Naive B cell (primary cell): ENCODE data around the gene DNAAF8. TPM values are rescaled to one million over a fixed set of nuclear protein-coding genes. Genes with fewer than 3 reads are reported as not detected.
A peak's percentile ranks its signal among the peaks of the same experiment; 100 is the strongest.
"Not testable (repeated sequence)": the region's sequence is repeated elsewhere in the genome, so short reads cannot be mapped to it uniquely, and the experiment has no call there.

Source experiments
- ATAC-seq, 2 donors: fragments of 150-1000 bp; cut with Tn5 transposase; 2 replicates each; pipeline ENCODE4 v1.10.0; 2021; ENCODE audit warnings: low read depth in 2 of 2, mild to moderate bottlenecking in 2 of 2, moderate library complexity in 2 of 2
- DNase-seq: peaks from one replicate; pipeline ENCODE4 v3.0.0; 2022
- H3K27ac Mint-ChIP-seq, 6 donors: one replicate each; pipeline ENCODE4 v1.8.0; 2020 to 2022; ENCODE audit warnings: mild to moderate bottlenecking in 6 of 6, mixed read lengths in 6 of 6, moderate library complexity in 5 of 6, inconsistent platforms in 2 of 6
- H3K27me3 Mint-ChIP-seq, 3 donors: one replicate each; pipeline ENCODE4 v1.8.0; 2021 to 2022; ENCODE audit warnings: mixed read lengths in 3 of 3, mild to moderate bottlenecking in 1 of 3
- H3K36me3 Mint-ChIP-seq, 2 donors: one replicate each; pipeline ENCODE4 v1.8.0; 2020 to 2022; ENCODE audit warnings: mixed read lengths in 2 of 2, inconsistent platforms in 1 of 2, mild to moderate bottlenecking in 1 of 2
- H3K4me1 Mint-ChIP-seq, 3 donors: one replicate each; pipeline ENCODE4 v1.8.0; 2020 to 2022; ENCODE audit warnings: mixed read lengths in 3 of 3, inconsistent platforms in 1 of 3, mild to moderate bottlenecking in 1 of 3, moderate library complexity in 1 of 3
- H3K4me3 Mint-ChIP-seq, 8 donors: one replicate each; pipeline ENCODE4 v1.8.0; 2020 to 2022; ENCODE audit warnings: mild to moderate bottlenecking in 8 of 8, mixed read lengths in 8 of 8, moderate library complexity in 8 of 8, inconsistent platforms in 2 of 8
- H3K9me3 Mint-ChIP-seq, 7 donors: one replicate each; pipeline ENCODE4 v1.8.0; 2020 to 2022; ENCODE audit warnings: mixed read lengths in 7 of 7, mild to moderate bottlenecking in 5 of 7, inconsistent platforms in 2 of 7, moderate library complexity in 1 of 7
- polyA plus RNA-seq, 6 donors: library from polyadenylated mRNA; unstranded; fragments of 300-500 nt; fragmentation: Illumina TruSeq; gene quantifications; one replicate each; pipeline ENCODE4 v1.2.3, GENCODE V29; 2021; ENCODE audit warnings: low read depth in 6 of 6

DNAAF8 gene
- polyA plus RNA-seq, 6 donors from 2014 or later: 0.30 to 0.84 (median 0.35) TPM; not detected in 2

DNA sequence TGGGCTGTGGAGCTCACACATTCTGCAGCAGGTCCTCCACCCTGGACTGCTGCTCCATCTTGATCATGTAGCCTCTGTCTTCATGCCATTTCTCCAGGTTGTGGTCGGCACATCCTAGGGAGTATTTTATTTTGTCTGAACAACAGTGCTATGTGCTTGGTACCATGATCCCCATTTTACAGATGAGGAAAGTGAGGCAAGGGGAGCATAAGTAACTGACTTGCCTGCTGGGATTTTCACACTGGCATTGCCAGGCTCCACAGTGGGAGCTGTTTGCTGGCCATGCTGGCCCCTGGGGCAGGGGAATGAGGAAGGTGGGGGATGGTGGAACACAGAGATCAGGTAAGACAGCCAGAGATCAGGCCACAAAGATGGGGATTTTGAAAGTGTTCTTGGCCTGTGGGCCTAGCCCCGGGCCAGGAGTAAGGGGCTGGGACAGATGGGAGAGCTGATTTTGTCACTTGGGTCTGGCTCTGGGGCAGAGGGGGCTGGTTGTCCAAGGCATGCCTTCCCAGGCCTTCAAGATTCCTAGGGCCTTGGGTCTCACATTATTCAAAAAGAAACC, 41.9 kb downstream of the DNAAF8 start:
- Mint-ChIP-seq H3K9me3 (no peaks in the 10 kb centered on the region), H3K27me3 (no peaks in the 10 kb centered on the region), H3K36me3 (no peaks in the 10 kb centered on the region), H3K4me1 (no peaks in the 10 kb centered on the region), H3K4me3 (no peak overlapping the region), H3K27ac (peak overlapping the region in 1 of 6 donors; percentile 51)
- ATAC-seq (no peak), DNase-seq (no peak)

- H3K9me3 Mint-ChIP-seq: no peaks in the 10 kb centered on the region
- no peaks in the 10 kb centered on the region for H3K36me3 Mint-ChIP-seq
- ATAC-seq (no peak), DNase-seq (no peak)
- no peak overlapping the region for H3K27ac Mint-ChIP-seq
- H3K4me1 Mint-ChIP-seq: no peaks in the 10 kb centered on the region
- H3K27me3 Mint-ChIP-seq: no peaks in the 10 kb centered on the region
- no peak overlapping the region for H3K4me3 Mint-ChIP-seq
Observed at GRCh38 chr16:4777339-4778049, 43.2 kb downstream of the DNAAF8 start.

DNA sequence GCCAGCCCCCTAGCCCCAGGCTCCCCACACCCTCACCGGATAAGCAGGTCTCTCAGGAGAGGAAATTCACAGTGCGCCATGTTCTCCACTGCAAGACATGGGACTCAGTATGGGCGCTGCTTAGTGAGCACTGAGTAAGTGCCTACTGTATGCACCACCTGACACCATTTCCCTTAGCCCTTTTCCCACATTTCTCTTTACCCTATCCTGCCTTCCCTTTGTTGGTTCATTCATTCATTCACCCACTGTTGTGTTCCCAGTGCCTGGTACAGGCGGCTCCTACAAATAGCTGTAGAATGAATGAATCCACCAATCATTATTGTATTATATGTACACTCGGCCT, 43.7 kb downstream of the DNAAF8 start:
- no peaks in the 10 kb centered on the region for H3K9me3 Mint-ChIP-seq
- H3K27ac Mint-ChIP-seq: no peak overlapping the region
- ATAC-seq: no peak

DNA sequence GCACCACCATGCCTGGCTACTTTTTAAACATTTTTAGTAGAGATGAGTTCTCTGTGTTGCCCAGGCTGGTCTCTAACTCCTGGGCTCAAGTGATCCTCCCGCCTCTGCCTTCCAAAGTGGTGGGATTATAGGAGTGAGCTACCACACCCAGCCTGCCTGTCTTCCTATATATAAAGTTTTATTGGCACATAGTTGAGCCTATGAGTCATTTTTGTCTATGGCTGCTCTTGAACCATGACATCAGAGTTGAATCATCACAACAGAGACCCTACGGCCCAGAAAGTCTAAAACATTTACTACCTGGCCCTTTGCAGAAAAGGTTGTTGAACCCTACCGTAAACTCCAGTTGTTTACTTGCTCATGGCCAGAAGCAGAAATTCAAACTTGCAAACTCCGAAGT, 45.9 kb downstream of the DNAAF8 start:
- ATAC-seq: no peak

More for the DNA sequence above, 43.7 kb downstream of the DNAAF8 start:
- no peaks in the 10 kb centered on the region for H3K36me3 Mint-ChIP-seq
- no peaks in the 10 kb centered on the region for H3K27me3 Mint-ChIP-seq
- no peak overlapping the region for H3K4me3 Mint-ChIP-seq
- H3K4me1 Mint-ChIP-seq: peaks cover 0 to 2% (median 0%) of the 10 kb centered on the region in 3 donors
- no peak for DNase-seq

DNA sequence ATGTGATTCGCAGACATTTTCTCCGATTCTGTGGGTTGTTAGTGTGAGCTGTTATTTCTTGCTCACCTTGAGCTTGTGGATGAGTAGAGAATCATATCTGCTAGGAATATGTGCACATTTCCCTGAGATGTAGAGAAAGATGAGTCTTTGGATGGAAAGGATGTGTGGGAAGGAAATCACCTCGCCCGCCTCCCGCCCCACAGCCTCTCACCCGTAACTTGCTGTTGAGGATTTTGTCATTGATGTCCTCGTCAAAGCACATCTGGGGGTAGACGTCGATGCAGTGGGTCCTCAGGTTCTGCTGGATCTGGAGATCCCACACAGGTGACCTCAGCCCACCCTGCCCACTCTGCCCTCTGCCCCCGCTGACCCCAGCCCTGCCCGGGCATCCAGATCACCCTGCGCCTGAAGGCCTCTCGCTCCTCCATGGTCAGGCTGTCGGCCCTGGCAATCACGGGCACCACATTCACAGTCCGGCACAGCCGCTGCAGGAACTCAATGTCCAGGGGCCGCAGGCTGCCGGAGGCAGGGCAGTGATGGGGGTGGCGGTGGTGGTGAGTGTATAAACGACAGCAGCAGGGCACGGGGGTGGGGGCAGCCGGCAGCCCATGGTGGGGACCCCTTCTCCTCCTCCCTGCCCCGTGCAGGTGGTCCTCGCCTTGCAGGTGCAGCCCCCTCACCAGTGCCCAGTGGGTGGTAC, 49.1 kb downstream of the DNAAF8 start:
- DNase-seq (no peak), ATAC-seq (no peak)
- Mint-ChIP-seq H3K27me3 (peaks cover 0 to 7% (median 0%) of the 10 kb centered on the region in 3 donors), H3K4me3 (peak overlapping the region in 1 of 8 donors; percentile 29), H3K36me3 (no peaks in the 10 kb centered on the region), H3K4me1 (peaks cover 0 to 3% (median 0%) of the 10 kb centered on the region in 3 donors), H3K9me3 (no peaks in the 10 kb centered on the region), H3K27ac (no peak overlapping the region)

More for the DNA sequence above, 45.9 kb downstream of the DNAAF8 start:
- Mint-ChIP-seq H3K27ac (no peak overlapping the region), H3K4me3 (no peak overlapping the region), H3K27me3 (no peaks in the 10 kb centered on the region), H3K4me1 (peaks cover 0 to 3% (median 0%) of the 10 kb centered on the region in 3 donors), H3K9me3 (no peaks in the 10 kb centered on the region), H3K36me3 (no peaks in the 10 kb centered on the region)
- no peak for DNase-seq

GRCh38 chr16:4783951-4784336, 49.6 kb downstream of the DNAAF8 start:
- Mint-ChIP-seq H3K27ac (peak overlapping the region in 1 of 6 donors; percentile 30), H3K36me3 (no peaks in the 10 kb centered on the region), H3K4me3 (no peak overlapping the region), H3K27me3 (peaks cover 0 to 7% (median 0%) of the 10 kb centered on the region in 3 donors), H3K9me3 (no peaks in the 10 kb centered on the region), H3K4me1 (peaks cover 0 to 3% (median 0%) of the 10 kb centered on the region in 3 donors)
- no peak for ATAC-seq
- no peak for DNase-seq

DNA sequence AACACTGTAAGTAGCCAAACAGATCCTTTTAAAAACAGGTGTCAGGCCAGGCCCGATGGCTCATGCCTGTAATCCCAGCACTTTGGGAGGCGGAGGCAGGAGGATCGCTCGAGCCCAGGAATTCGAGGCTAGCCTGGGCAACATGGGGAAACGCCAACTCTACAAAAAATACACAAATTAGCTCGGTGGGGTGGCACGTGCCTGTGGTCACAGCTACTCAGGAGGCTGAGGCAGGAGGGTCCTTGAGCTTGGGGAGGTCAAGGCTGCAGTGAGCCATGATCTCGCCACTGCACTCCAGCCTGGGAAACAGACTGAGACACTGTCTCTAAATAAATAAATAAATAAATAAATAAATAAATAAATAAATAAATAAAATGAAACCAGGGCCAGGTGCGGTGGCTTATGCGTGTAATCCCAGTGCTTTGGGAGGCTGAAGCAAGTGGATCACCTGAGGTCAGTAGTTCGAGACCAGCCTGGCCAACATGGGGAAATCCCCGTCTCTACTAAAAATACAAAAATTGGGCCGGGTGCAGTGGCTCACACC, 50.2 kb downstream of the DNAAF8 start:
- DNase-seq, H3K4me1 Mint-ChIP-seq, H3K27me3 Mint-ChIP-seq, H3K27ac Mint-ChIP-seq, H3K4me3 Mint-ChIP-seq, H3K9me3 Mint-ChIP-seq, ATAC-seq, H3K36me3 Mint-ChIP-seq: not testable (repeated sequence)

DNA sequence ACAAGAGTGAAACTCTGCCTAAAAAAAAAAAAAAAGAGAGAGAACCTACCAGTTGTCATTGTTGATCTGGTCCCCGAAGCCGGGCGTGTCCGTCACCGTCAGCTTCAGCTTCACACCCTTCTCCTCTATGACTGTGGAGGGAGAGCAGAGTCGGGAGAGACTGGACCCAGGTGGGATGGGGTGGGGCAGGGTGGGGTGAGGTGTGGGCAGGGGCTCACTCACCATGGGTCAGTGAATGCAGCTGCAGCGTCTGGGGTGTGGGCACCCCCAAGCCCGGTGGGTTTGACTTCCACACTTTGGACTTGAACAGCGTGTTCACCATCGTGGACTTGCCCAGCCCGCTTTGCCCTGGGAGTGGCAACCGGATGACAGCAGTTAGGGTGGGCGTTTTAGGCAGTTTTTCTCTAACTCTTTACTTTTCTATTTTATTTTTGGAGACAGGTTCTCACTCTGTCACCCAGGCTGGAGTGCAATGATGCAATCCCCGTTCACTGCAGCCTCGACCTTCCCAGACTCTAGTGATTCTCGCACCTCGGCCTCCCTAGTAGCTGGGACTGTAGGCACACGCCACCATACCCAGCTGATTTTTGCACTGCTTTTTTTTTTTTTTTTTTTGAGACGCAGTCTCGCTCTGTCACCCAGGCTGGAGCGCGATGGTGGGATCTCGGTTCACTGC, 51.6 kb downstream of the DNAAF8 start:
- Mint-ChIP-seq H3K4me3 (no peak overlapping the region), H3K27ac (no peak overlapping the region), H3K27me3 (peaks cover 0 to 7% (median 0%) of the 10 kb centered on the region in 3 donors), H3K9me3 (no peaks in the 10 kb centered on the region), H3K36me3 (no peaks in the 10 kb centered on the region), H3K4me1 (peaks cover 0 to 3% (median 0%) of the 10 kb centered on the region in 3 donors)
- ATAC-seq (no peak), DNase-seq (no peak)

DNA sequence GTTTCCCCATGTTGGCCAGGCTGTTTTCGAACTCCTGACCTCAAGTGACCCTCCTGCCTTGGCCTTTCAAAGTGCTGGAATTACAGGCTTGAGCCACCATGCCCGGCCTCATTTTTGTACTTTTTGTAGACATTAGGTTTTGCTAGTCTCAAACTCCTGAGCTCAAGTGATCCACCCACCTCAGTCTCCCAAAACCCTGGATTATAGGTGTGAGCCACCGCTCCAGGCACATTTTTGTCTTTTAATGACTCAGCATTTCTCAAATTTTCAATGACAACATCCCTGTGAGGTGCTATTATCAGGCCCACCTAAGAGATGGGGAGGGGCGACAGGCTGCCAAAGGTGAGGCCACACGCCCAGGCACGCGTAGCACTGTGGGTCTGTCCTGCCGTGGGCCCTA, 52.7 kb downstream of the DNAAF8 start:
- DNase-seq (no peak), ATAC-seq (no peak)
- H3K9me3 Mint-ChIP-seq: no peaks in the 10 kb centered on the region
- peaks cover 0 to 7% (median 0%) of the 10 kb centered on the region in 3 donors for H3K27me3 Mint-ChIP-seq
- no peak overlapping the region for H3K27ac Mint-ChIP-seq
- no peak overlapping the region for H3K4me3 Mint-ChIP-seq
- H3K4me1 Mint-ChIP-seq: peaks cover 0 to 3% (median 0%) of the 10 kb centered on the region in 3 donors
- H3K36me3 Mint-ChIP-seq: no peaks in the 10 kb centered on the region

DNA sequence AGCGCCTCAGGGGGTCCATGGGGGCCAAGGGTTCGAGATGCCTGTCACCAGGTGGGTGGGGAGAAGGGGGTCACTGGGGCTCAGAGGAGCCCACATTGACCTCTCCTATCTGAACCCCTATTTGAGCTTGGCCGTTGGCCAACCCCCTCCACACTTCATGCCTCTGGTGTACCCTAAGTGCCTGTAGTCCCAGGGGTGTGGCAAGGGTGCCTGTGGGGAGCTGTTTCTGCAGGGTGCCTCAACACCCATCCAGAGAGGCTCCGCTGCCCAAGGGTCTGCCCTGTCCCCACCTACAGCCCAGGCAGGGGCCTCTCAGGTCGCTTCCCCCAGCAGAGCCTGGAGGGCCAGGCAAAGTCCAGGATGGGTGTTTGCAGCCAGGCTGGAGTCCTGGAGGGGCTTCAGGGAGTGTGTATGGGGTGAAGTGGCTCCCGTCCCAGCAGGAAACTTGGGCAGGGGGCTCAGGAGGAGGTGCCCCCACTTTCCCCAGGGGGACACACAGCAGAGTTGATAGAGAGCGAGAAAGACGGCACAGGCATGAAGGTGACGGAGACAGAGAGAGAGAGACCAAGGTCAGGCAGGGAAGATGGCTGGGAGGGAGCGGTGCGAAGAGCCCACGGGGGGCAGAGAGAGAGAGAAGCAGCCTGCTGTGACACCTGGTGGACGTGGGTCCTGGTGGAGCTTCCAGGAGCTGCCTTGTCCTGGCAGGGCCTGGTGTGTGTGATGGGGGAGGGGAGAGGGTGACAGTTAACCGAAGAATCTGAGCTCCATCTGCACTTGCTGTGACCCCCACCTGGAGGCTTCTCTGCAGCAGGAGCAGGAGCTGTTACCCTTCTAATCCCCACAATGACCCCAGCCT, 53.5 kb downstream of the DNAAF8 start, which contains the start of gene SEPTIN12:
SEPTIN12 (minus strand) TSS at position 719 of the 856 bp plus-strand sequence; CDS start at position 19, 700 bp downstream.
- H3K4me3 Mint-ChIP-seq: no peak within 1 kb of the TSS
- peaks cover 0 to 3% (median 0%) of the 10 kb centered on the region in 3 donors for H3K4me1 Mint-ChIP-seq
- H3K36me3 Mint-ChIP-seq: no peaks in the 10 kb centered on the region
- no peaks in the 10 kb centered on the region for H3K9me3 Mint-ChIP-seq
- H3K27ac Mint-ChIP-seq: peak within 1 kb of the TSS in 1 of 6 donors; percentile 89
- H3K27me3 Mint-ChIP-seq: peaks cover 0 to 7% (median 0%) of the 10 kb centered on the region in 3 donors
- DNase-seq: no peak
- ATAC-seq: no peak

DNA sequence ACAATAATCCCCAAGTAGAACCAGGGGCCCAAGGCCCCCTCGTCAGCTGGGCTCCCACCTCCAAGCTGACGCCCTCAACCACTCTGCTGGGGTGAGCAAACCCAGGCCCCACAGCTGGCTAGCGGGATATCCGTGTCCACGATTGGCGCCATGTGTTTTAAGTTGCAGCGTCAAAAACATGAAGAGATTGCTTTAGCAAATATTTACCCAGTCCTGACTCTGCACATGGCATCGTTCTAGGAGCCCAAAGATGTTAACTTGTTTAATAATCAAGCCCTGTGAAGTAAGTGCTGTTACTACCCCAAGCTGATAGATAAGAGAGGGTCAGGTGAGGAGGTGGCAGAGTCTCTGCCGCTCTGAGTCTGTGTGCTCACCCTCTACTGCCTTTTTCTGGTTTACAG, 54.2 kb downstream of the DNAAF8 start:
- Mint-ChIP-seq H3K27me3 (peaks cover 0 to 7% (median 0%) of the 10 kb centered on the region in 3 donors), H3K27ac (no peak overlapping the region), H3K4me3 (no peak overlapping the region), H3K4me1 (no peaks in the 10 kb centered on the region), H3K36me3 (no peaks in the 10 kb centered on the region), H3K9me3 (no peaks in the 10 kb centered on the region)
- ATAC-seq: no peak
- no peak for DNase-seq

DNA sequence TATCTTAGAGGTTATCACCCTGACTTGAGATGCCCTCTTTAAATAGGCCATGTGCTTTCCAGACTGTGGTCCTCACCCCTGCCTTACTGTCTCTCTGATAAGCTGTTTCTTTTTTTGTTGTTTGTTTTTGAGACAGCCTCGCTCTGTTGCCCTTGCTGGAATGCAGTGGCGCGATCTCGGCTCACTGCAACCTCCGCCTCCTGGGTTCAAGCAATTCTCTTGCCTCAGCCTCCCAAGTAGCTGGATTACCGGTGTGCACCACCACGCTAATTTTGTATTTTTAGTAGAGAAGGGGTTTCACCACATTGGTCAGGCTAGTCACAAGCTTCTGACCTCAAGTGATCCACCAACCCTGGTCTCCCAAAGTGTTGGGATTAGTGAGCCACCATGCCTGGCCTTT, 54.6 kb downstream of the DNAAF8 start:
- Mint-ChIP-seq H3K27me3 (peaks cover 0 to 7% (median 0%) of the 10 kb centered on the region in 3 donors), H3K4me1 (no peaks in the 10 kb centered on the region), H3K27ac (no peak overlapping the region), H3K9me3 (no peaks in the 10 kb centered on the region), H3K36me3 (no peaks in the 10 kb centered on the region), H3K4me3 (no peak overlapping the region)
- ATAC-seq: no peak
- DNase-seq: no peak
